Central memory CD4-positive, alpha-beta T cell (primary cell): ENCODE measurements around the gene SRRM4.
"Not testable (repeated sequence)": the region's sequence is repeated elsewhere in the genome, so short reads cannot be mapped to it uniquely, and the experiment has no call there.

Experiments used
- DNase-seq: peaks from one replicate; pipeline ENCODE4 v3.0.0; 2022

SRRM4 gene

GRCh38 chr12:119008691-119009221, 27.4 kb downstream of the SRRM4 start:
- DNase-seq, result no peak

GRCh38 chr12:119011231-119011630, 29.9 kb downstream of the SRRM4 start:
- DNase-seq, result no peak

GRCh38 chr12:119012179-119012578, 30.8 kb downstream of the SRRM4 start:
- no peak for DNase-seq

GRCh38 chr12:119013023-119013422, 31.7 kb downstream of the SRRM4 start:
- DNase-seq, result no peak

GRCh38 chr12:119014368-119014767, 33.0 kb downstream of the SRRM4 start:
- DNase-seq, result no peak

- no peak for DNase-seq
These were observed 35.4 kb downstream of the SRRM4 start for GRCh38 chr12:119016715-119017114.

- no peak for DNase-seq
These were observed 37.8 kb downstream of the SRRM4 start for GRCh38 chr12:119019166-119019565.

- DNase-seq, result no peak
These were observed 39.3 kb downstream of the SRRM4 start for GRCh38 chr12:119020406-119021360.

GRCh38 chr12:119024356-119024755, 43.0 kb downstream of the SRRM4 start:
- DNase-seq, result no peak

GRCh38 chr12:119025786-119026185, 44.4 kb downstream of the SRRM4 start:
- no peak for DNase-seq

- DNase-seq, result not testable (repeated sequence)
These were observed 52.0 kb downstream of the SRRM4 start for GRCh38 chr12:119033332-119033731.

GRCh38 chr12:119036878-119037825, 55.8 kb downstream of the SRRM4 start:
- DNase-seq, result no peak

- no peak for DNase-seq
These were observed 62.8 kb downstream of the SRRM4 start for GRCh38 chr12:119044094-119044493.

- no peak for DNase-seq
These were observed 66.3 kb downstream of the SRRM4 start for GRCh38 chr12:119047641-119048040.

- DNase-seq, result no peak
These were observed 69.3 kb downstream of the SRRM4 start for GRCh38 chr12:119050663-119051062.

- DNase-seq, result no peak
These were observed 70.1 kb downstream of the SRRM4 start for GRCh38 chr12:119051474-119051873.

GRCh38 chr12:119052001-119052400, 70.7 kb downstream of the SRRM4 start:
- no peak for DNase-seq

GRCh38 chr12:119055977-119056376, 74.6 kb downstream of the SRRM4 start:
- DNase-seq, result no peak

GRCh38 chr12:119060847-119061796, 79.8 kb downstream of the SRRM4 start:
- DNase-seq, result no peak

GRCh38 chr12:119068129-119068856, 87.0 kb downstream of the SRRM4 start:
- no peak for DNase-seq

- DNase-seq, result no peak
These were observed 87.9 kb downstream of the SRRM4 start for GRCh38 chr12:119069147-119069642.
